Bronchial epithelial cell (primary cell): ENCODE measurements around the gene CBR3. TPM values are rescaled to one million over a fixed set of nuclear protein-coding genes. Genes with fewer than 3 reads are reported as not detected.

Experiments used
- DNase-seq: peaks from one replicate; pipeline ENCODE4 v3.0.0-alpha.2; 2010; ENCODE audit warnings: low read depth
- FAIRE-seq: peaks from 2 replicates; lab custom pipeline; 2011; peaks lifted over from hg19 to GRCh38; lab: Jason Lieb, UNC
- H3K27me3 ChIP-seq: 2 replicates; pipeline ENCODE4 v1.5.1; 2011; ENCODE audit warnings: low read length; ENCODE audit not compliant: control insufficient read depth, insufficient read depth
- H3K36me3 ChIP-seq: 2 replicates; pipeline ENCODE4 v1.5.1; 2011; ENCODE audit warnings: low read length; ENCODE audit not compliant: control insufficient read depth, insufficient read depth
- H3K4me3 ChIP-seq: 2 replicates; pipeline ENCODE4 v1.5.1; 2011; ENCODE audit warnings: mild to moderate bottlenecking, low read depth, low read length, control low read depth
- CTCF ChIP-seq: IDR thresholded peaks from 2 replicates; pipeline ENCODE4 v1.5.1; 2011; ENCODE audit warnings: mild to moderate bottlenecking, moderate library complexity, low read length, control low read depth, inconsistent platforms; ENCODE audit not compliant: insufficient read depth, severe bottlenecking
- total RNA-seq: library from RNA; depleted of rRNA; stranded (reverse); fragments of >200 nt; gene quantifications from 2 replicates; pipeline ENCODE4 v1.2.1, GENCODE V29; 2014

CBR3 gene
- total RNA-seq, 1 donor from 2014 or later: 0.26 TPM

GRCh38 chr21:36169470-36170128 lies 34.7 kb downstream of the CBR3 start:
- no peak overlapping the region for H3K4me3 ChIP-seq
- H3K27me3 ChIP-seq: no peaks in the 10 kb centered on the region
- DNase-seq (no peak), FAIRE-seq (peak; percentile 50)
- TF ChIP-seq CTCF: no peak
- H3K36me3 ChIP-seq: peaks cover 4% of the 10 kb centered on the region

GRCh38 chr21:36170823-36171222 lies 35.9 kb downstream of the CBR3 start:
- DNase-seq (no peak), FAIRE-seq (no peak)
- TF ChIP-seq CTCF: no peak
- Histone ChIP-seq H3K4me3 (no peak overlapping the region), H3K27me3 (no peaks in the 10 kb centered on the region), H3K36me3 (peaks cover 4% of the 10 kb centered on the region)

- no peak for TF ChIP-seq CTCF
- H3K4me3 ChIP-seq: no peak overlapping the region
- FAIRE-seq: no peak
- H3K27me3 ChIP-seq: no peaks in the 10 kb centered on the region
- peaks cover 4% of the 10 kb centered on the region for H3K36me3 ChIP-seq
- DNase-seq: no peak
Observed at GRCh38 chr21:36171336-36171735, 36.5 kb downstream of the CBR3 start.

GRCh38 chr21:36171741-36172331 lies 37.0 kb downstream of the CBR3 start:
- H3K27me3 ChIP-seq: no peaks in the 10 kb centered on the region
- H3K4me3 ChIP-seq: no peak overlapping the region
- H3K36me3 ChIP-seq: peaks cover 4% of the 10 kb centered on the region
- DNase-seq: no peak
- no peak for TF ChIP-seq CTCF
- peak; percentile 43 for FAIRE-seq

- Histone ChIP-seq H3K27me3 (no peaks in the 10 kb centered on the region), H3K4me3 (no peak overlapping the region), H3K36me3 (no peaks in the 10 kb centered on the region)
- TF ChIP-seq CTCF: no peak
- DNase-seq (no peak), FAIRE-seq (no peak)
Observed at GRCh38 chr21:36174780-36175179, 39.9 kb downstream of the CBR3 start.
